ENCODE results near the gene COL6A3.

COL6A3 gene

GRCh38 chr2:237404413-237404812 is 9.6 kb downstream of the COL6A3 start:
- DNase-seq (ENCODE audit: extremely low read depth, low read depth) = no peak
- no peak overlapping the region for H3K4me3 ChIP-seq (replicated peaks; ENCODE audit: low read depth, low read length)
- TF ChIP-seq, protein P1, sequence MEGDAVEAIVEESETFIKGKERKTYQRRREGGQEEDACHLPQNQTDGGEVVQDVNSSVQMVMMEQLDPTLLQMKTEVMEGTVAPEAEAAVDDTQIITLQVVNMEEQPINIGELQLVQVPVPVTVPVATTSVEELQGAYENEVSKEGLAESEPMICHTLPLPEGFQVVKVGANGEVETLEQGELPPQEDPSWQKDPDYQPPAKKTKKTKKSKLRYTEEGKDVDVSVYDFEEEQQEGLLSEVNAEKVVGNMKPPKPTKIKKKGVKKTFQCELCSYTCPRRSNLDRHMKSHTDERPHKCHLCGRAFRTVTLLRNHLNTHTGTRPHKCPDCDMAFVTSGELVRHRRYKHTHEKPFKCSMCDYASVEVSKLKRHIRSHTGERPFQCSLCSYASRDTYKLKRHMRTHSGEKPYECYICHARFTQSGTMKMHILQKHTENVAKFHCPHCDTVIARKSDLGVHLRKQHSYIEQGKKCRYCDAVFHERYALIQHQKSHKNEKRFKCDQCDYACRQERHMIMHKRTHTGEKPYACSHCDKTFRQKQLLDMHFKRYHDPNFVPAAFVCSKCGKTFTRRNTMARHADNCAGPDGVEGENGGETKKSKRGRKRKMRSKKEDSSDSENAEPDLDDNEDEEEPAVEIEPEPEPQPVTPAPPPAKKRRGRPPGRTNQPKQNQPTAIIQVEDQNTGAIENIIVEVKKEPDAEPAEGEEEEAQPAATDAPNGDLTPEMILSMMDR (IDR thresholded peaks at IDR 0.05; ENCODE audit: low read depth, low read length, missing control alignments) = no peak

DNA sequence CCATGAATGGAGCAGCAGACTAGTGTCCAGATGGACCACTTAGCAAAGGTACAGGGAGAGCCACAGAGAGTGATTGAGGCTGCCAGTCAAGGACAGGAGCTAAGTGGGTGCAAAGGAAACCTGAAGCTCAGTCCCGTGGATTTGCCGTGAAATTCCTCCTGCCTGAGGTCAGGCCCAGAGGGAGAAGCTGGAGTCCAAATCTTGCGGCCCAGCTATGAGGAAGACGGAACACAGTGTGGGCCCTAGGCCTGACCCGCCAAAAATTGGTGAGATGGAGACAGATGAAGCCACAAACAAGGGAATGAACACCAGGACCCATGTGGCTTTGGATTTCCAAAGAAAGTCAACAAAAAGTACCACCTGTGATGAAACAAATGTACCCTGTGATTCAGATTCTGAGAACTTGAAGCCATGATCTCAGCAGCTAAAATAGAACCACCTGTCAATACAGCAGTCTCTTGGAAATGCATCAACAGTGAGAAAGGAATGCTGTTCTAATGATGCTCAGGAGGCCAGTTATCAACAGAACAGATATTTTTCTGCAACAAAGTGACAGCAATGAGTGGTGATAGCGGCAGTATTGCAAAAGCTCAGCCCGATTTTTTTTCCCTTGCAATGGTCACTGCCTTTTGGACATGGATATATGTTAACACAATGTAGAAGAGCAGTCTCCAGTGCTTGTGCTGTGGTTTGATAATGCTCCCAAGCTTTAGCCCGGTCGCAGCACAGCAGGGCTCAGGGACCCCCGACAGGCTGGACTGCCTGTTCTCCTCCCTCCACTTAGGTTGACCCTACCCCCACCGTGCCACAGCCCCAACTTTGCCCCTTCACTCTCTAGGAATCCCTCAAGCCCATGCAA is 10.7 kb downstream of the COL6A3 start:
- no peak overlapping the region for H3K4me3 ChIP-seq (replicated peaks; ENCODE audit: low read depth, low read length)
- TF ChIP-seq, protein P1 (IDR thresholded peaks at IDR 0.05; ENCODE audit: low read depth, low read length, missing control alignments) = no peak
- no peak for DNase-seq (ENCODE audit: extremely low read depth, low read depth)

DNA sequence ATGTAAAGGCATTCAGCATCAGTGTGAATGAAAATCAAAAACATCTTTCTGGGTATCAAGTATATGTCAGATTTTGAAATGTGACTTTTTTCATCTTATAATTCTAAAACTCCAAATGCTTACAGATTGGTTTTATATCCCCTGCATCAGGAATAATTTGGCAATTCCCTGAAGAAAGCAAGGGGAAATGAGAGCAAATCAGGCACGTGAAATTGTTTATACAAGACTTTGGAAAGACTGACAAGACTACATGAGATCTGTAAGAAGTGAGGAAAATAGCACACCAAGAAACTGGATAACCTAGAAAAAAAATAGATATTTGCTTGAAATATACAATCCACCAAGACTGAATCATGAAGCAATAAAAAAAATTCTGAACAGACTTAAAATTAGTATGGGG is 13.8 kb downstream of the COL6A3 start:
- TF ChIP-seq, protein P1 (IDR thresholded peaks at IDR 0.05; ENCODE audit: low read depth, low read length, missing control alignments) = no peak
- no peak overlapping the region for H3K4me3 ChIP-seq (replicated peaks; ENCODE audit: low read depth, low read length)
- no peak for DNase-seq (ENCODE audit: extremely low read depth, low read depth)

DNA sequence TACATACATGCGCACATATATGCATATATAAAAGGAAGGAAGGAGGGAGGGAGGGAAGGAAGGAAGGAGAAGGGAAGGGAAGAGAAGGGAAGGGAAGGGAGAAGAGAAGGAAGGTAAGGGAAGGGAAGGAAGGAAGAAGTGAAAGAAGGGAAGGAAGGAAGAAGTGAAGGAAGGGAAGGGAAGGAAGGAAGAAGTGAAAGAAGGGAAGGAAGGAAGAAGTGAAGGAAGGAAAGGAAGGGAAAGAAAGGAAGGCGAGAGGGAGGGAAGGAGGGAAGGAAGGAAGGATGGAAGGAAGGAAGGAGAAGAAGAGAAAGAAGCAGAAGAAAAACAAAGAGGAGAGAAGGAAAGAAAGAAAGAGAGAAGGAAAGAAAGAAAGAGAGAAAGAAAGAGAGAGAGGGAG is 16.9 kb downstream of the COL6A3 start:
- H3K4me3 ChIP-seq (replicated peaks; ENCODE audit: low read depth, low read length) = no peak overlapping the region
- TF ChIP-seq, protein P1 (IDR thresholded peaks at IDR 0.05; ENCODE audit: low read depth, low read length, missing control alignments) = no peak

GRCh38 chr2:237393523-237393922 is 20.4 kb downstream of the COL6A3 start:
- no peak overlapping the region for H3K4me3 ChIP-seq (replicated peaks; ENCODE audit: low read depth, low read length)
- no peak for DNase-seq (ENCODE audit: extremely low read depth, low read depth)
- TF ChIP-seq, protein P1 (IDR thresholded peaks at IDR 0.05; ENCODE audit: low read depth, low read length, missing control alignments) = no peak

More for the DNA sequence above, 16.9 kb downstream of the COL6A3 start:
- DNase-seq (ENCODE audit: extremely low read depth, low read depth) = no peak

DNA sequence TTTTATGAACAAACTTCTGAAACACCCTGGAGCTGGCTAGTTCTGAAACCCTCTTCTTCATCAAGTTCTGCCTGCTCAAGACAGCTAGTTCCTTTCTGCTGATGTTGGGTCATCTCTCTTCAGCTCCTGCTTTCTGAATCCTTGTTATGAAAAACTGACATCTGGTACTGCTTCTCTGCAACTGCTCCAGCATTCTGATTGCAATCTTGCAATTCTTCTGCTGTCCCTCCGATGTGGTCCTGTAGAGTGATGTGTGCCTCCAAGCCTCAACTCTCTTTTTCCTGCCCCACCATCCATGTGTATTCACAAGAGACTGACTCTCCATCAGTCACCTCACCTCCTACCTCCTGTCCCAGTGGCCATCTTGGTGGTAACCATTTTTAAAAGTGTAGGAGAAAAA is 21.8 kb downstream of the COL6A3 start:
- no peak overlapping the region for H3K4me3 ChIP-seq (replicated peaks; ENCODE audit: low read depth, low read length)
- TF ChIP-seq, protein P1 (IDR thresholded peaks at IDR 0.05; ENCODE audit: low read depth, low read length, missing control alignments) = no peak
- no peak for DNase-seq (ENCODE audit: extremely low read depth, low read depth)
